GM10248 (cell line): Measurements from ENCODE around the gene EPYC.

ENCODE experiments used
- CTCF ChIA-PET: fragments of 300-600 bp; sonication (Branson Sonifier 250); formaldehyde crosslinking; extraction: SDS; loops from one replicate; lab custom pipeline; 2021; ENCODE audit warnings: antibody characterized with exemption; lab: Yijun Ruan, JAX
- POLR2A ChIA-PET: fragments of 350-650 bp; sonication (Branson Sonifier 250); formaldehyde crosslinking; extraction: SDS; loops from one replicate; lab custom pipeline; 2020; ENCODE audit warnings: antibody characterized with exemption; lab: Yijun Ruan, JAX
- DNase-seq: peaks from one replicate; pipeline ENCODE4 v3.0.0; 2012; ENCODE audit errors: extremely low spot score
- CTCF ChIP-seq: IDR thresholded peaks from 2 replicates; pipeline ENCODE4 v1.5.1; 2012; ENCODE audit warnings: mild to moderate bottlenecking, low read depth; ENCODE audit errors: extremely low read depth, missing control alignments, control extremely low read depth

EPYC gene

GRCh38 chr12:90959538-90960139, 45.1 kb downstream of the EPYC start:
- POLR2A ChIA-PET: no interaction called here
- DNase-seq: peak; percentile 26

GRCh38 chr12:90959032-90959431, 45.7 kb downstream of the EPYC start:
- DNase-seq: no peak
- POLR2A ChIA-PET: no interaction called here
- CTCF ChIA-PET: interaction anchor here (1.4 to 3.1 kb wide), 4 partner anchors 13 to 1416 kb away, joined by 3 to 15 read pairs (median 8); no protein-coding TSS in a partner anchor
- TF ChIP-seq CTCF: peak; percentile 20

More at GRCh38 chr12:90959538-90960139, 45.1 kb downstream of the EPYC start:
- CTCF ChIA-PET: interaction anchor here (0.7 to 3.1 kb wide), 5 partner anchors 11 to 1417 kb away, joined by 3 to 15 read pairs (median 4); no protein-coding TSS in a partner anchor
- TF ChIP-seq CTCF: peak; percentile 73

- no peak for TF ChIP-seq CTCF
- no peak for DNase-seq
- ChIA-PET CTCF (interaction anchor here (1.2 to 3.1 kb wide), 4 partner anchors 13 to 151 kb away, joined by 4 to 15 read pairs (median 8); no protein-coding TSS in a partner anchor), POLR2A (no interaction called here)
Observed at GRCh38 chr12:90958347-90958746, 46.4 kb downstream of the EPYC start.

GRCh38 chr12:90954921-90955320, 49.9 kb downstream of the EPYC start, which contains the start of gene CCER1:
CCER1 (minus strand) TSS chr12:90955176; CDS start chr12:90954742, 434 bp downstream.
- DNase-seq: no peak
- ChIA-PET POLR2A (no interaction called here), CTCF (interaction anchor here (1.0 kb wide), 1 partner anchor 15 kb away, joined by 3 read pairs; no protein-coding TSS in a partner anchor)
- no peak for TF ChIP-seq CTCF

- CTCF ChIA-PET: interaction anchor here (1.0 kb wide), 1 partner anchor 14 kb away, joined by 3 read pairs; no protein-coding TSS in a partner anchor
Observed at GRCh38 chr12:90954428-90954827, 50.3 kb downstream of the EPYC start.

GRCh38 chr12:90953956-90954421, 50.8 kb downstream of the EPYC start:
- no peak for DNase-seq
- peak; percentile 17 for TF ChIP-seq CTCF
- ChIA-PET CTCF (interaction anchor here (1.0 kb wide), 1 partner anchor 14 kb away, joined by 3 read pairs; no protein-coding TSS in a partner anchor), POLR2A (no interaction called here)

More at GRCh38 chr12:90954428-90954827, 50.3 kb downstream of the EPYC start:
- POLR2A ChIA-PET: no interaction called here
- TF ChIP-seq CTCF: no peak
- DNase-seq: no peak
